Mammary epithelial cell (primary cell): Measurements from ENCODE around the gene ZNF680.

Experiments
- EZH2 ChIP-seq: IDR thresholded peaks from 2 replicates; pipeline ENCODE4 v1.6.1; 2012; ENCODE audit warnings: low read length, inconsistent platforms, borderline replicate concordance
- TF ChIP-seq, protein P1 (sequence below), 2 donors: IDR thresholded peaks in 1 of 2; conservative IDR thresholded peaks in 1 of 2; 2 replicates each; pipeline ENCODE4 v1.5.1; 2011 to 2012; ENCODE audit warnings: inconsistent platforms in 2 of 2, low read length in 2 of 2, mild to moderate bottlenecking in 2 of 2, control low read depth in 1 of 2, low read depth in 1 of 2; ENCODE audit not compliant: insufficient read depth in 1 of 2; ENCODE audit errors: extremely low read depth in 1 of 2

DNA sequence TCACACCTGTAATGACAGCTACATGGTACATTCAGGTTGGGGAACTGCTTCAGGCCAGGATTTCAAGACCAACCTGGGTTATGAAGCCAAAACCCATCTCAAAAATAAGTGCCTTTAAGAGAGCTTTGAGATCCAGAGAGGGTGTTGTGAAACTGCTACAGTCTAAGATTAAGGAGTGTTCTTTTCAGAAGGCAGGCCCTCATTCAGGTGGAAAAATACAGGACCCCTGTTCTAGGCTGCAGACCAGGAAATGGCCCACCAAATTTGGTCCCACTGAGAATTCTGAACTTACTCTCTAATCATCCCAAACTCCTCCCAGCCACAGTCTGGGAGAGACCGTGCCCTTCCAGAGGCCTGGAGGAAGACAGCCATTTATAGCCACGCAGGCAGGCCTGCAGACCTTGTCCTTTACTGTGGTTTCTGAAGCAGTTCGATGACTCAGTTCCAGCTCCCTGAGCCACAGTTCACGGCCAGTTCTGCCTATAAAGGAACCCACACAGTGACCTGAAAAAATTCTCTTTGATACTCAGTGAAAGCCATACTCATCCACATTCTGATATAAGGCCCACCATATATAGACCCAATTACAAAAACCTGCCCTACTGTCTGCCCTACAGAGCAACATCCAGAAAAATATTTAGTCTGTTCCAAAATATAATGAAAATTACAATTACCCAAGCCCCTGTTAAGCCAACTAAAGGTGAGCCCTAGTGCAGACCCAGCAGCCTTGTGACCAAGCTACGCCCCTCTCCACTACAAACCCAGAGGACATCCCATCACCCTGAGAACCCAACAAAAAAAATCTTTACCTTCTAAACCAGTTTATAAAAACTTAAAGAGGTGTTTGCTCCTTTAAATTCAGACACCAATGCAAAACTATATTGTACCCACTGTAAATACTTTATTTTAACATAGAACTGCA, 21.2 kb downstream of the ZNF680 start:
- TF ChIP-seq, protein P1, sequence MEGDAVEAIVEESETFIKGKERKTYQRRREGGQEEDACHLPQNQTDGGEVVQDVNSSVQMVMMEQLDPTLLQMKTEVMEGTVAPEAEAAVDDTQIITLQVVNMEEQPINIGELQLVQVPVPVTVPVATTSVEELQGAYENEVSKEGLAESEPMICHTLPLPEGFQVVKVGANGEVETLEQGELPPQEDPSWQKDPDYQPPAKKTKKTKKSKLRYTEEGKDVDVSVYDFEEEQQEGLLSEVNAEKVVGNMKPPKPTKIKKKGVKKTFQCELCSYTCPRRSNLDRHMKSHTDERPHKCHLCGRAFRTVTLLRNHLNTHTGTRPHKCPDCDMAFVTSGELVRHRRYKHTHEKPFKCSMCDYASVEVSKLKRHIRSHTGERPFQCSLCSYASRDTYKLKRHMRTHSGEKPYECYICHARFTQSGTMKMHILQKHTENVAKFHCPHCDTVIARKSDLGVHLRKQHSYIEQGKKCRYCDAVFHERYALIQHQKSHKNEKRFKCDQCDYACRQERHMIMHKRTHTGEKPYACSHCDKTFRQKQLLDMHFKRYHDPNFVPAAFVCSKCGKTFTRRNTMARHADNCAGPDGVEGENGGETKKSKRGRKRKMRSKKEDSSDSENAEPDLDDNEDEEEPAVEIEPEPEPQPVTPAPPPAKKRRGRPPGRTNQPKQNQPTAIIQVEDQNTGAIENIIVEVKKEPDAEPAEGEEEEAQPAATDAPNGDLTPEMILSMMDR (conservative IDR thresholded peaks at IDR 0.05 in 1 of 2, IDR thresholded peaks at IDR 0.05 in 1 of 2; ENCODE audit: extremely low read depth in 1 of 2, insufficient read depth in 1 of 2, low read depth in 1 of 2, low read length in 2 of 2), result no peak
- no peak for TF ChIP-seq EZH2
